Endothelial cell of umbilical vein (primary cell): ENCODE measurements around the gene CXCL14. TPM values are rescaled to one million over a fixed set of nuclear protein-coding genes. Genes with fewer than 3 reads are reported as not detected.

Experiments
- BruUV-seq: library from RNA; stranded (reverse); fragments of 400-500 nt; replicated peaks from 2 replicates; lab custom pipeline; 2021; lab: Mats Ljungman, UMichigan
- CTCF ChIA-PET: fragments of 300-600, 350-600 bp; sonication (Branson Sonifier 250); formaldehyde crosslinking; loops from one replicate; lab custom pipeline; 2021; ENCODE audit warnings: antibody characterized with exemption, inconsistent platforms; lab: Charles Lee
- POLR2A ChIA-PET: fragments of 300-600, 350-600 bp; sonication (Branson Sonifier 250); formaldehyde crosslinking; loops from one replicate; lab custom pipeline; 2021; ENCODE audit warnings: antibody characterized with exemption, inconsistent platforms; lab: Charles Lee
- DNase-seq: peaks from one replicate; pipeline ENCODE4 v3.0.0-alpha.2; 2011; ENCODE audit warnings: low read depth, low spot score
- FAIRE-seq: peaks from 2 replicates; lab custom pipeline; 2011; peaks lifted over from hg19 to GRCh38; lab: Jason Lieb, UNC
- H2AFZ ChIP-seq: 2 replicates; pipeline ENCODE4 v1.6.0; 2012; ENCODE audit warnings: low read depth, low read length, control low read depth, inconsistent platforms
- H3K27ac ChIP-seq: 2 replicates; pipeline ENCODE4 v1.5.1; 2011; ENCODE audit warnings: low read depth, mild to moderate bottlenecking, control low read depth, low read length, moderate library complexity; ENCODE audit not compliant: insufficient read depth
- H3K27me3 ChIP-seq, 2 experiments: 2 replicates each; pipeline versions ENCODE4 v1.6.0 to v1.6.1; 2011; ENCODE audit warnings: low read length in 2 of 2, mixed read lengths in 1 of 2; ENCODE audit not compliant: control insufficient read depth in 2 of 2, insufficient read depth in 2 of 2
- H3K36me3 ChIP-seq, 2 experiments: 2 replicates in 1 of 2; 3 replicates in 1 of 2; pipeline ENCODE4 v1.5.1; 2011; ENCODE audit warnings: low read length in 2 of 2, mild to moderate bottlenecking in 1 of 2, moderate library complexity in 1 of 2; ENCODE audit not compliant: control insufficient read depth in 2 of 2, insufficient read depth in 2 of 2; ENCODE audit errors: extremely low read depth in 1 of 2
- H3K4me1 ChIP-seq: 3 replicates; pipeline ENCODE4 v1.5.1; 2011; ENCODE audit warnings: mild to moderate bottlenecking, low read length; ENCODE audit not compliant: control insufficient read depth, insufficient read depth; ENCODE audit errors: extremely low read depth
- H3K4me2 ChIP-seq: 2 replicates; pipeline ENCODE4 v1.6.1; 2011; ENCODE audit warnings: low read length, control low read depth, mixed read lengths; ENCODE audit not compliant: insufficient read depth
- H3K4me3 ChIP-seq, 3 experiments: fragments of 200-600 bp in 1 of 3; sonication (generic), shearing (Covaris generic) in 1 of 3; replicated peaks in 1 of 3; 2 replicates each; pipeline ENCODE4 v1.5.1; 2011 to 2016; ENCODE audit warnings: control low read depth in 3 of 3, low read length in 3 of 3, mild to moderate bottlenecking in 2 of 3, inconsistent platforms in 1 of 3, low read depth in 1 of 3, moderate library complexity in 1 of 3; ENCODE audit not compliant: insufficient read depth in 1 of 3
- H3K79me2 ChIP-seq: 2 replicates; pipeline ENCODE4 v1.6.0; 2012; ENCODE audit warnings: low read length, inconsistent platforms; ENCODE audit not compliant: control insufficient read depth, insufficient read depth
- H3K9ac ChIP-seq: replicated peaks from 2 replicates; pipeline ENCODE3; 2011; ENCODE audit warnings: low read length, control low read depth; ENCODE audit not compliant: insufficient read depth; ENCODE audit errors: extremely low read depth
- H3K9me1 ChIP-seq: replicated peaks from 3 replicates; pipeline ENCODE4 v1.6.0; 2011; ENCODE audit warnings: mild to moderate bottlenecking, low read length; ENCODE audit not compliant: control insufficient read depth, insufficient read depth; ENCODE audit errors: extremely low read depth
- H3K9me3 ChIP-seq: replicated peaks from 2 replicates; pipeline ENCODE4 v1.5.1; 2012; ENCODE audit warnings: low read length, inconsistent platforms; ENCODE audit not compliant: control insufficient read depth, insufficient read depth
- H4K20me1 ChIP-seq: replicated peaks from 2 replicates; pipeline ENCODE3; 2011; ENCODE audit warnings: mild to moderate bottlenecking, low read length; ENCODE audit not compliant: control insufficient read depth, insufficient read depth; ENCODE audit errors: extremely low read depth
- FOS ChIP-seq: IDR thresholded peaks from 2 replicates; pipeline ENCODE4 v1.6.1; 2011; ENCODE audit warnings: mild to moderate bottlenecking, low read length, moderate library complexity, borderline replicate concordance; ENCODE audit not compliant: insufficient read depth
- JUN ChIP-seq: IDR thresholded peaks from 2 replicates; pipeline ENCODE4 v1.6.1; 2011; ENCODE audit warnings: borderline replicate concordance, low read depth; ENCODE audit not compliant: insufficient read length, insufficient read depth
- MYC ChIP-seq: IDR thresholded peaks from one replicate; pipeline ENCODE4 v1.6.1; 2011; ENCODE audit warnings: mild to moderate bottlenecking, low read depth, low read length
- dilution Hi-C: fragments of 300-500 bp; cut with MboI; formaldehyde crosslinking; loops from one replicate; pipeline ENCODE4 v1.15.0; 2019; ENCODE audit warnings: low sequenced_read_pairs; ENCODE audit not compliant: extremely low pct_ligation_motif_present
- intact Hi-C: fragments of 100-400 bp; cut with micrococcal nuclease; formaldehyde crosslinking; loops from one replicate; pipeline ENCODE4 v1.10.0; 2022
- polyA plus RNA-seq, 4 experiments: library from polyadenylated mRNA; depleted of rRNA in 3 of 4; stranded (reverse) in 3 of 4; unstranded in 1 of 4; fragments of >200 nt; gene quantifications; 2 replicates each; pipeline versions ENCODE4 v1.2.1 to v1.2.3, GENCODE V29; 2011 to 2012; ENCODE audit warnings: missing spikeins in 1 of 4
- total RNA-seq: library from RNA; stranded (reverse); gene quantifications from 2 replicates; pipeline ENCODE4 v1.2.3, GENCODE V29; 2021
- TF ChIP-seq, protein P1 (sequence below), 2 donors: IDR thresholded peaks; 1 replicate in 1 of 2; 2 replicates in 1 of 2; pipeline ENCODE4 v1.5.1; 2011; ENCODE audit warnings: low read length in 2 of 2, mild to moderate bottlenecking in 2 of 2, moderate library complexity in 2 of 2, control low read depth in 1 of 2, inconsistent platforms in 1 of 2, low read depth in 1 of 2; ENCODE audit not compliant: insufficient read depth in 1 of 2; ENCODE audit errors: extremely low read depth in 1 of 2
- TF ChIP-seq, protein P2 (sequence below): IDR thresholded peaks from 2 replicates; pipeline ENCODE4 v1.6.1; 2011; ENCODE audit not compliant: insufficient read depth, insufficient read length

CXCL14 gene
- total and polyA plus RNA-seq, 2 donors (not counting 3 experiments of a cell fraction or from before 2014, with no cell fraction given) = not detected

- no peak for FAIRE-seq
- intact Hi-C loops = no loop called here
- POLR2A ChIA-PET = no interaction called here
Observed at GRCh38 chr5:135568923-135569360, 9.8 kb downstream of the CXCL14 start.

More at GRCh38 chr5:135568923-135569360, 9.8 kb downstream of the CXCL14 start:
- Histone ChIP-seq H3K9ac (no peak overlapping the region), H3K27me3 (peaks cover 8 to 10% of the 10 kb centered on the region in 2 experiments), H3K36me3 (no peaks in the 10 kb centered on the region), H3K4me3 (no peak overlapping the region), H4K20me1 (no peaks in the 10 kb centered on the region), H3K4me2 (no peak overlapping the region), H3K9me3 (no peaks in the 10 kb centered on the region), H3K79me2 (no peaks in the 10 kb centered on the region), H3K4me1 (no peaks in the 10 kb centered on the region), H3K27ac (no peak overlapping the region), H3K9me1 (no peaks in the 10 kb centered on the region), H2AFZ (no peak overlapping the region)
- BruUV-seq = no TSS peak
- TF ChIP-seq, protein P1, sequence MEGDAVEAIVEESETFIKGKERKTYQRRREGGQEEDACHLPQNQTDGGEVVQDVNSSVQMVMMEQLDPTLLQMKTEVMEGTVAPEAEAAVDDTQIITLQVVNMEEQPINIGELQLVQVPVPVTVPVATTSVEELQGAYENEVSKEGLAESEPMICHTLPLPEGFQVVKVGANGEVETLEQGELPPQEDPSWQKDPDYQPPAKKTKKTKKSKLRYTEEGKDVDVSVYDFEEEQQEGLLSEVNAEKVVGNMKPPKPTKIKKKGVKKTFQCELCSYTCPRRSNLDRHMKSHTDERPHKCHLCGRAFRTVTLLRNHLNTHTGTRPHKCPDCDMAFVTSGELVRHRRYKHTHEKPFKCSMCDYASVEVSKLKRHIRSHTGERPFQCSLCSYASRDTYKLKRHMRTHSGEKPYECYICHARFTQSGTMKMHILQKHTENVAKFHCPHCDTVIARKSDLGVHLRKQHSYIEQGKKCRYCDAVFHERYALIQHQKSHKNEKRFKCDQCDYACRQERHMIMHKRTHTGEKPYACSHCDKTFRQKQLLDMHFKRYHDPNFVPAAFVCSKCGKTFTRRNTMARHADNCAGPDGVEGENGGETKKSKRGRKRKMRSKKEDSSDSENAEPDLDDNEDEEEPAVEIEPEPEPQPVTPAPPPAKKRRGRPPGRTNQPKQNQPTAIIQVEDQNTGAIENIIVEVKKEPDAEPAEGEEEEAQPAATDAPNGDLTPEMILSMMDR (IDR thresholded peaks at IDR 0.05; ENCODE audit: extremely low read depth in 1 of 2, insufficient read depth in 1 of 2, low read depth in 1 of 2, low read length in 2 of 2) = no peak
- TF ChIP-seq, protein P2, sequence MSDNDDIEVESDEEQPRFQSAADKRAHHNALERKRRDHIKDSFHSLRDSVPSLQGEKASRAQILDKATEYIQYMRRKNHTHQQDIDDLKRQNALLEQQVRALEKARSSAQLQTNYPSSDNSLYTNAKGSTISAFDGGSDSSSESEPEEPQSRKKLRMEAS = no peak
- TF ChIP-seq JUN = no peak
- TF ChIP-seq FOS = no peak
- no peak for TF ChIP-seq MYC
- CTCF ChIA-PET = interaction anchor here (1.5 to 14.3 kb wide), 6 partner anchors 8 to 262 kb away, joined by 4 to 664 read pairs (median 7); partner anchors contain the start of gene CXCL14
- dilution Hi-C loops = loop anchor here (25.0 kb wide), 1 partner anchor 107 kb away; the partner anchor contains the start of gene TIFAB
- DNase-seq = no peak
